PC-3 (cell line): ENCODE measurements around the gene TBC1D32.
"Not testable (repeated sequence)": the region's sequence is repeated elsewhere in the genome, so short reads cannot be mapped to it uniquely, and the experiment has no call there.

ENCODE experiments used
- CTCF ChIP-seq: fragments of 300-600 bp; sonication (generic); conservative IDR thresholded peaks from 2 replicates; pipeline ENCODE4 v1.5.1; 2017; ENCODE audit warnings: antibody characterized with exemption, low read depth, mild to moderate bottlenecking, low read length
- EZH2phosphoT487 ChIP-seq: fragments of 300-600 bp; sonication (generic); IDR thresholded peaks from 2 replicates; pipeline ENCODE4 v1.6.1; 2018; ENCODE audit warnings: mild to moderate bottlenecking, antibody characterized with exemption, low read length, borderline replicate concordance

- not testable (repeated sequence) for TF ChIP-seq CTCF, EZH2phosphoT487
Measured at GRCh38 chr6:121048593-121048992, 285.7 kb downstream of the TBC1D32 start.
